Measurements from ENCODE around the gene CD276. TPM values are rescaled to one million over a fixed set of nuclear protein-coding genes. Genes with fewer than 3 reads are reported as not detected.

The CD276 gene
- total and polyA plus RNA-seq, 2 experiments from 2014 or later, result 106 to 222 TPM

GRCh38 chr15:73687351-73687750 lies 3.2 kb downstream of the CD276 start:
- no peaks in the 10 kb centered on the region for H3K36me3 ChIP-seq (replicated peaks; ENCODE audit: insufficient read depth, low read depth)
- TF ChIP-seq CTCF (IDR thresholded peaks at IDR 0.05; ENCODE audit: poor library complexity), result no peak
- no peak for TF ChIP-seq EZH2 (IDR thresholded peaks at IDR 0.05; ENCODE audit: borderline replicate concordance)
- TF ChIP-seq EZH2phosphoT487 (IDR thresholded peaks at IDR 0.05; ENCODE audit: low read depth, severe bottlenecking, unreplicated experiment), result no peak
- H2AFZ ChIP-seq, result no peak overlapping the region
- H3K4me1 ChIP-seq (ENCODE audit: insufficient read depth), result peaks cover 48% of the 10 kb centered on the region
- no peaks in the 10 kb centered on the region for H3K9me3 ChIP-seq (ENCODE audit: low read depth)
- peaks cover 66% of the 10 kb centered on the region for H4K20me1 ChIP-seq (ENCODE audit: insufficient read depth, poor library complexity, severe bottlenecking)
- H3K27ac ChIP-seq, result peak overlapping the region; percentile 98
- no peak for DNase-seq (ENCODE audit: low spot score)
- no peaks in the 10 kb centered on the region for H3K9me2 ChIP-seq (replicated peaks; ENCODE audit: insufficient read depth)
- H3K4me3 ChIP-seq, result no peak overlapping the region
- H3K27me3 ChIP-seq, result no peaks in the 10 kb centered on the region
- 94% methylated on average over 2 of the region's 2 CpGs for WGBS (ENCODE audit: low lambda C conversion rate, missing lambda C conversion rate)
- H3K4me2 ChIP-seq, result peak overlapping the region; percentile 96
- H3K79me2 ChIP-seq, result peaks cover 78% of the 10 kb centered on the region

- Histone ChIP-seq H4K20me1 (ENCODE audit: insufficient read depth, poor library complexity, severe bottlenecking) (peaks cover 77% of the 10 kb centered on the region), H2AFZ (no peak overlapping the region), H3K36me3 (replicated peaks; ENCODE audit: insufficient read depth, low read depth) (no peaks in the 10 kb centered on the region), H3K79me2 (peaks cover 89% of the 10 kb centered on the region), H3K9me2 (replicated peaks; ENCODE audit: insufficient read depth) (no peaks in the 10 kb centered on the region), H3K4me2 (peak overlapping the region; percentile 96), H3K27ac (peak overlapping the region; percentile 98), H3K4me1 (ENCODE audit: insufficient read depth) (peaks cover 47% of the 10 kb centered on the region), H3K4me3 (no peak overlapping the region), H3K27me3 (no peaks in the 10 kb centered on the region), H3K9me3 (ENCODE audit: low read depth) (no peaks in the 10 kb centered on the region)
- TF ChIP-seq EZH2phosphoT487 (IDR thresholded peaks at IDR 0.05; ENCODE audit: low read depth, severe bottlenecking, unreplicated experiment), result no peak
- TF ChIP-seq EZH2 (IDR thresholded peaks at IDR 0.05; ENCODE audit: borderline replicate concordance), result no peak
- TF ChIP-seq CTCF (IDR thresholded peaks at IDR 0.05; ENCODE audit: poor library complexity), result no peak
- 91% methylated on average over 6 of the region's 6 CpGs for WGBS (ENCODE audit: low lambda C conversion rate, missing lambda C conversion rate)
- DNase-seq (ENCODE audit: low spot score), result peak; percentile 38
Measured at GRCh38 chr15:73688455-73688854, 4.3 kb downstream of the CD276 start.

GRCh38 chr15:73691396-73691795 lies 7.2 kb downstream of the CD276 start:
- peak overlapping the region; percentile 9 for H3K27ac ChIP-seq
- H4K20me1 ChIP-seq (ENCODE audit: insufficient read depth, poor library complexity, severe bottlenecking), result peaks cover 96% of the 10 kb centered on the region
- H3K4me2 ChIP-seq, result no peak overlapping the region
- no peak overlapping the region for H3K4me3 ChIP-seq
- no peaks in the 10 kb centered on the region for H3K9me2 ChIP-seq (replicated peaks; ENCODE audit: insufficient read depth)
- no peak overlapping the region for H2AFZ ChIP-seq
- peaks cover 40% of the 10 kb centered on the region for H3K4me1 ChIP-seq (ENCODE audit: insufficient read depth)
- H3K36me3 ChIP-seq (replicated peaks; ENCODE audit: insufficient read depth, low read depth), result no peaks in the 10 kb centered on the region
- H3K27me3 ChIP-seq, result no peaks in the 10 kb centered on the region
- peak; percentile 86 for DNase-seq (ENCODE audit: low spot score)
- WGBS (ENCODE audit: low lambda C conversion rate, missing lambda C conversion rate), result 57% methylated on average over 6 of the region's 6 CpGs
- TF ChIP-seq EZH2phosphoT487 (IDR thresholded peaks at IDR 0.05; ENCODE audit: low read depth, severe bottlenecking, unreplicated experiment) (no peak), CTCF (IDR thresholded peaks at IDR 0.05; ENCODE audit: poor library complexity) (peak; percentile 14), EZH2 (IDR thresholded peaks at IDR 0.05; ENCODE audit: borderline replicate concordance) (no peak)
- peaks cover 98% of the 10 kb centered on the region for H3K79me2 ChIP-seq
- no peaks in the 10 kb centered on the region for H3K9me3 ChIP-seq (ENCODE audit: low read depth)

GRCh38 chr15:73694419-73694818 lies 10.2 kb downstream of the CD276 start:
- H3K9me2 ChIP-seq (replicated peaks; ENCODE audit: insufficient read depth), result no peaks in the 10 kb centered on the region
- no peak overlapping the region for H3K27ac ChIP-seq
- 71% methylated on average over 5 of the region's 5 CpGs for WGBS (ENCODE audit: low lambda C conversion rate, missing lambda C conversion rate)
- H4K20me1 ChIP-seq (ENCODE audit: insufficient read depth, poor library complexity, severe bottlenecking), result peaks cover 100% of the 10 kb centered on the region
- no peak overlapping the region for H2AFZ ChIP-seq
- H3K4me3 ChIP-seq, result no peak overlapping the region
- no peaks in the 10 kb centered on the region for H3K36me3 ChIP-seq (replicated peaks; ENCODE audit: insufficient read depth, low read depth)
- H3K9me3 ChIP-seq (ENCODE audit: low read depth), result no peaks in the 10 kb centered on the region
- H3K4me2 ChIP-seq, result no peak overlapping the region
- peaks cover 96% of the 10 kb centered on the region for H3K79me2 ChIP-seq
- TF ChIP-seq EZH2 (IDR thresholded peaks at IDR 0.05; ENCODE audit: borderline replicate concordance) (no peak), CTCF (IDR thresholded peaks at IDR 0.05; ENCODE audit: poor library complexity) (no peak), EZH2phosphoT487 (IDR thresholded peaks at IDR 0.05; ENCODE audit: low read depth, severe bottlenecking, unreplicated experiment) (no peak)
- no peak for DNase-seq (ENCODE audit: low spot score)
- H3K4me1 ChIP-seq (ENCODE audit: insufficient read depth), result peaks cover 18% of the 10 kb centered on the region
- no peaks in the 10 kb centered on the region for H3K27me3 ChIP-seq
